GM12865 (cell line): ENCODE data around the gene SPDYE11.
"Not testable (repeated sequence)": the region's sequence is repeated elsewhere in the genome, so short reads cannot be mapped to it uniquely, and the experiment has no call there.

Experiments used
- DNase-seq: peaks from one replicate; pipeline ENCODE4 v3.0.0; 2010; ENCODE audit warnings: low read depth
- H3K4me3 ChIP-seq: 2 replicates; pipeline ENCODE4 v1.5.1; 2011; ENCODE audit warnings: mild to moderate bottlenecking, low read depth, low read length, control low read depth

SPDYE11 gene

DNA sequence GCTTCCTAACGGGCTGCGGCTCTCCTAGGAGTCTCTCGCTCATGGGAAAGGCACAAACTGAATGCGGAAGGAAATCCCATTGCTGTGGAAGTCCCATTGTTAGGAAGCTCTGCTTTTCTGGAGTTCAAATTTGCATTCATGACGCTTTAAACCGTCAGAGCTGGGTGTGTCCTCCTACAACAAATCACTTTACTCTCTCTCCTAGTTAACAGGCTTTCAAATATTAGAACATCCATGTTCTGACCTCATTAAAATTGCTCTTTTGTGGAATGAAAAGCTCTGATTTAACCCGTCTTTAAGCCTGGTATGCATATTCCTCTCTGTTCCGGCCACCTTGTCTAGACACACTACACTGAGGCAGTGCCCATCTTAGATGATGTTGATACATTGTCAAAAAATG is at the start of gene SPDYE11:
TSS of gene SPDYE11 (minus strand) at position 101 of the 400 bp plus-strand sequence. CDS start 1,800 bp downstream, outside the sequence.
- H3K4me3 ChIP-seq, DNase-seq: not testable (repeated sequence)

DNA sequence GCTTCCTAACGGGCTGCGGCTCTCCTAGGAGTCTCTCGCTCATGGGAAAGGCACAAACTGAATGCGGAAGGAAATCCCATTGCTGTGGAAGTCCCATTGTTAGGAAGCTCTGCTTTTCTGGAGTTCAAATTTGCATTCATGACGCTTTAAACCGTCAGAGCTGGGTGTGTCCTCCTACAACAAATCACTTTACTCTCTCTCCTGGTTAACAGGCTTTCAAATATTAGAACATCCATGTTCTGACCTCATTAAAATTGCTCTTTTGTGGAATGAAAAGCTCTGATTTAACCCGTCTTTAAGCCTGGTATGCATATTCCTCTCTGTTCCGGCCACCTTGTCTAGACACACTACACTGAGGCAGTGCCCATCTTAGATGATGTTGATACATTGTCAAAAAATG is 28.2 kb upstream of the SPDYE11 start, which contains the start of gene SPDYE9:
TSS of gene SPDYE9 (minus strand) at position 101 of the 400 bp plus-strand sequence. CDS start 1,800 bp downstream, outside the sequence.
- not testable (repeated sequence) for DNase-seq

DNA sequence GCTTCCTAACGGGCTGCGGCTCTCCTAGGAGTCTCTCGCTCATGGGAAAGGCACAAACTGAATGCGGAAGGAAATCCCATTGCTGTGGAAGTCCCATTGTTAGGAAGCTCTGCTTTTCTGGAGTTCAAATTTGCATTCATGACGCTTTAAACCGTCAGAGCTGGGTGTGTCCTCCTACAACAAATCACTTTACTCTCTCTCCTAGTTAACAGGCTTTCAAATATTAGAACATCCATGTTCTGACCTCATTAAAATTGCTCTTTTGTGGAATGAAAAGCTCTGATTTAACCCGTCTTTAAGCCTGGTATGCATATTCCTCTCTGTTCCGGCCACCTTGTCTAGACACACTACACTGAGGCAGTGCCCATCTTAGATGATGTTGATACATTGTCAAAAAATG is 28.0 kb downstream of the SPDYE11 start, which contains the start of gene SPDYE8:
TSS of gene SPDYE8 (minus strand) at position 101 of the 400 bp plus-strand sequence. CDS start 1,800 bp downstream, outside the sequence.
- not testable (repeated sequence) for DNase-seq, H3K4me3 ChIP-seq

More for the DNA sequence above, 28.2 kb upstream of the SPDYE11 start, which contains the start of gene SPDYE9:
- not testable (repeated sequence) for H3K4me3 ChIP-seq

GRCh38 chr7:73006491-73006890 is 51.2 kb downstream of the SPDYE11 start:
- DNase-seq = not testable (repeated sequence)
- H3K4me3 ChIP-seq = peak overlapping the region; percentile 67

GRCh38 chr7:73005693-73006447 is 51.8 kb downstream of the SPDYE11 start:
- peak overlapping the region; percentile 60 for H3K4me3 ChIP-seq
- DNase-seq = peak; percentile 93

DNA sequence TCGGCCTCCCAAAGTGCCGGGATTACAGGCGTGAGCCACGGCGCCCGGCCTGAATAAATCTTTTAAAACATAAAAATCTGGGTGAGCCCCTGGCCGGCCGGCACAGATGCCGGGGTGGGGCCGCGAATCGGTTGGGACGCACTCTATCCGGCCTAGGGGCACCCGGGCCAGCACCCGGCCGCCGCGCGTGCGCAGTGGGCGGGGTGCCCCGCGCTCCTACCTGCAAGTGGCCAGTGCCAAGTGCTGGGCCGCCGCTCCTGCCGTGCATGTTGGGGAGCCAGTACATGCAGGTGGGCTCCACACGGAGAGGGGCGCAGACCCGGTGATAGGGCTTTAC is 52.4 kb downstream of the SPDYE11 start:
- peak overlapping the region; percentile 60 for H3K4me3 ChIP-seq
- DNase-seq = not testable (repeated sequence)

- not testable (repeated sequence) for DNase-seq, H3K4me3 ChIP-seq
Measured at GRCh38 chr7:72997887-72998468, 59.7 kb downstream of the SPDYE11 start.
